GM21360 (cell line): ENCODE results near the gene RPP25.

Source experiments
- ATAC-seq: cut with Tn5 transposase; IDR thresholded peaks from one replicate; pipeline ENCODE4 v1.9.1; 2021; ENCODE audit warnings: mild to moderate bottlenecking, moderate library complexity; ENCODE audit not compliant: unreplicated experiment

The RPP25 gene, protein sequence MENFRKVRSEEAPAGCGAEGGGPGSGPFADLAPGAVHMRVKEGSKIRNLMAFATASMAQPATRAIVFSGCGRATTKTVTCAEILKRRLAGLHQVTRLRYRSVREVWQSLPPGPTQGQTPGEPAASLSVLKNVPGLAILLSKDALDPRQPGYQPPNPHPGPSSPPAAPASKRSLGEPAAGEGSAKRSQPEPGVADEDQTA

DNA sequence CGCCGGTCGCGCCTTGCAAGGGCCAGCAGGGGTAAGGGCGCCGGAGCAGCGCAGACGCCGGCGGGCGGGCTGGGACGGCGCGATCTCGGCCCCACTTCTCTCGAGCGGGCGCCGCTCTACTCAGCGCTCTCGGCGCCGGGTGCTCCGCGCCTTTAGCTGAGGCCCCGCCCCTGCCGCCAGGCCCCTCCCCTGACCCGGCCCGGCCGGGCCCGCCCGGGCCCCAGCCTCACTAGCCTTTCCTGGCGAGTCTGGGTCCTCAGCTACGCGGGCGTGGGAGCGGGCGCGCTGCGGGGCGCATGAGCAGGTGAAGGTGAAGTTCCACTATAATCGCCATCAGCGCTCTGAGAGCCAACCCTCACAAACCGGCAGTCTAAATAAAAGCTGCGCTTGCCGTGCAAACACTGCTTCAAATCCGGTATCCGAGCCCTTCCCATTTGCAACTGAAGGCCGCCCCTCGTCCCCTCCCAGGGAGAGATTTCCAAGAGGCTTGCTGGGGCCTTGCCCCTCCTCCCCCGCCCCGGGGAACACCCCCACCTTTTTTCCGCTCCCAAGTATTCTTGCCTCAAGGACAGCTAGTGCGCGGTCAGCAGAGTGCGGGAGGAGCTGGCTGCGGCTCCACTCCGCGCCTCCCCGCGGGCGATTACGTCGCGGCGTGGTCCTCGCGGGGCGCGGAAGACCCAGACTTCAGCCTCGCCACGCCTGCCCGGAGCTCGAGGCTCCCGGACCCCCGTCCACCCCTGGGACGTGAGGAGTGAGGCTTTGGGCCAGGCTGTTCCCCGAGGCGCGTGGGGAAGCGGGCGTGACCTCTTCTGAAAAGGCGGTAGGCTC is at the start of gene RPP25:
TSS of gene RPP25 (minus strand) at position 125 of the 828 bp plus-strand sequence. CDS start 189 bp downstream, outside the sequence.
- ATAC-seq, result peak; percentile 70

DNA sequence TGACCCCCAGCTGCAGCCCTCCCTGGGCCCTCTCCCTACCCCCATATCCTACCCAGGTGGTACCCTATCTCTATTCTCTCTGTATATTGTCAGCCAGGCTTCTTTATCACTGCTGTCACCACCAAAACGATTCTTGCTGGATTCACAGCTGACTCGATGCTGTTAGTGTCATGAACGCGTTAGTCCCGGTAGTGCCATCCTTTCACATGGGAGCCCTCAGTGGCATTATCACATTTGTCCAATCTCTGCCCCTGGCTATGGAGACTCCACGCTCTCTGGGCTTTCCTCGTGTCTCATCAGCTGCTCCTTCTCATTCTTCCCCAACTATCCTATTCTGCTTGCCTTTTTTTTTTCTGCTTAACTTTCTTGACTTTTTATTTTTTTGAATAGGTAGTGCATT is 45.8 kb upstream of the RPP25 start:
- no peak for ATAC-seq

DNA sequence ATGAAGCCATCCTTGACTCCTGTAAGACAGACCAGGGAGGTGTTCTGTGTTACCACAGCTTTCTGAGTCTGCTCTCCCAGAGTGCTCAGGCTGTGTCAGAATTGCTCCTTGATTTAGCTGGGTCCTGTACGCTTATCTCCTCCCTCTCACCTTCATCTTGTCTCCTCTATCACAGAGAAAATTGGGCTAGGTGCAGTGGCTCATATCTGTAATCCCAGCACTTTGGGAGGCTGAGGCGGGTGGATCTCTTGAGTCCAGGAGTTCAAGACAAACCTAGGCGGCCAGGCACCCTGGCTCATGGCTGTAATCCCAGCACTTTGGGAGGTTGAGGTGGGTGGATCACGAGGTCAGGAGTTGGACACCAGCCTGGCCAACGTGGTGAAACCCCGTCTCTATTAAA is 44.7 kb upstream of the RPP25 start:
- ATAC-seq, result no peak

DNA sequence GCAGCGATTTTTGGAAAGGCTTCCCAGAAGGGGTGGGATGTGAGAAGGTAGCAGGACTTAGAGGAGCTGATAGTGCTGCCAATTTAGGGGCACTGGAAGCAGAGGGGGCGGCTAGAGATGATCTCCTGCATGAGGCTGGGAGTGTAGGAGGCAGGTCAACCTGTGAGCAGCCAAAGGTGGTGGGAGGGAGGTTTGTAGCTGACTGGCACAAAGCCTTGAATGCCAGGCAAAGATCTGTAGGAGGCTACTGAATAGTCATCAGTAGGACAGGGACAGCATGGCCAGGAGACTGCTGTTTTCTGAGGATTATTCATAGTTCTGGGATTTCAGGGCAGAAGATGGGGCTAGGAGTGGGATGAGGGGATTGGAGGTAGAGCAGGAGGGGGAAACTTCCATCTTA is 41.0 kb upstream of the RPP25 start:
- no peak for ATAC-seq

DNA sequence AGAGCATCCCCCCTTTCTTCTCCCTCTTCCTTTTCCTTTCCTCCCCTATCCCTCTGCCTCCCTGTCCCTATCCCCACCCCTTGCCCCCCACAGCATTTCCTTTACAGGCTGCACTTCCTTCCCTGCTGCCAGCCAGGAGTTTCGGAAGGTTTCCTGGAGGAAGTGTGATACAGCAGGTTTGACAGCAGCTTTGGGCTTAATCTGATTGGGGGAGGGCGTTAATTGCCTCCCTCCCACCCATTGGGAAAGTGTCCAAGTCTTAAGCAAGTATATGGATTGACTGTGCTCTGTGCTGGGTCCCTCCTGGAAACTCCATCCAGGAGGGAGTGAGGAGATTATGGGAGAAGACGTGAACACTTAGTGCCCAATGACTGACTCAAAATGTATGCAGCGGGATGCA is 40.6 kb upstream of the RPP25 start:
- ATAC-seq, result no peak

- no peak for ATAC-seq
Measured at GRCh38 chr15:74995779-74996765, 39.5 kb upstream of the RPP25 start.

GRCh38 chr15:74995182-74995778 is 38.7 kb upstream of the RPP25 start, which contains the start of gene SCAMP5:
SCAMP5 (plus strand) TSS chr15:74995563; CDS start chr15:75011840, 16,277 bp downstream.
- ATAC-seq, result peak; percentile 71

DNA sequence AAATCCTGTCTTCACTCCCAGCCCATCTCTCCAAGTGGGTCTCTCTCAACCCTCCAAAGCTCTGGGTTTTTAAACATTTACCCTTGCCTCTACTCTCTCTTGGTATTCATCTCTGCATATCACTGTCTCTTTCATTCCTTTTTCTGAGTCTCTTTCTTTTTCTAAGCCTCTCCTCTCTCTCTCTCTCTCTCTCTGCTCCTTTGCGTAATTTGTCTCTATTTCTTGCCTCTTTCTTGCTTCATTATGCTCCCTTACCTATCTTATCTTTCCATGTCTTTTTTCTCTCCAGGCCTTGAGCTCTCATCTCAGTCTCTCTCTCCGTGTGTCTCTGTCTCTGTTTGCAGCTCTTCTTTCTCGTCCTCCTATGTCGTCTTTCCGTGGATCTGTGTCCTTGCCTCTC is 38.1 kb upstream of the RPP25 start:
- no peak for ATAC-seq

GRCh38 chr15:74994236-74994635 is 37.7 kb upstream of the RPP25 start:
- ATAC-seq, result no peak

GRCh38 chr15:74992619-74993018 is 36.0 kb upstream of the RPP25 start:
- no peak for ATAC-seq

DNA sequence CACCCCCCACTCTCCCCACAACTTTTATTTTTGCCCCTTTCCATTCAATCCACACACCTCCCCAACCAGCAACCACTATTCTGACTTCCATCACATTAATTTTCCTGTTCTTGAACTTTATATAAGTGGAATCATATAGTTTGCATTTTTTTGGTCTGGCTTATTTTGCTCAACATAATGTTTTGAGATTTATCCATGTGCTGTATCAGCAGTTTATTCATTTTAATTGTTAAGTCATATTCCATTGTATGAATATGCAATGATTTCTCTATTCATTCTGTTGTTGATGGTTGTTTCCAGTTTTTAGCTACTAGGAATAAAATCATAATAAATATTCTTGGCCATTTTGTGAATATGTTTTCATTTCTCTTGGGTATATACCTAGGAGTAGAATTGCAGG is 33.0 kb upstream of the RPP25 start:
- ATAC-seq, result no peak

GRCh38 chr15:74988007-74988800 is 31.6 kb upstream of the RPP25 start:
- no peak for ATAC-seq

GRCh38 chr15:74983725-74984231 is 27.2 kb upstream of the RPP25 start:
- ATAC-seq, result no peak

GRCh38 chr15:74982183-74982582 is 25.6 kb upstream of the RPP25 start:
- ATAC-seq, result no peak

- no peak for ATAC-seq
Measured at GRCh38 chr15:74978503-74978902, 21.9 kb upstream of the RPP25 start.

DNA sequence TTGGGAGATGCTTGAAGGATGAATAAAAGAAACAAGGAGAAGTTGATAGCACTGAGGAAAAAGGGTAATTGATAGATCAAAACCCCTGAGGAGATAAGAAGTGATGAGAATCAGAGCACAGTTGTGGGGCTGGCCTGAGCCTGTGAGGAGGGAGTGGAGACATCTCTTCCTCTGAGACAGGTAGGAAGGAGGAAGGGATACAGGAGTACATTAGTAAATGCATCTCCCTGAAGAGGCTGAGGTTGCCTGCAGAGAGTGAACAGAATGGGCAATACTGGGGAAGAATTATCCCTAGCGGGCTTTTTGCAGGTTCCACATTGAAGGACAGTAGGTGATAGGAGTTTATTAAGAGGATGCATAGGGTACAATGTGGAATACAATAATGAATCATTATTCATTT is 21.5 kb upstream of the RPP25 start:
- no peak for ATAC-seq

DNA sequence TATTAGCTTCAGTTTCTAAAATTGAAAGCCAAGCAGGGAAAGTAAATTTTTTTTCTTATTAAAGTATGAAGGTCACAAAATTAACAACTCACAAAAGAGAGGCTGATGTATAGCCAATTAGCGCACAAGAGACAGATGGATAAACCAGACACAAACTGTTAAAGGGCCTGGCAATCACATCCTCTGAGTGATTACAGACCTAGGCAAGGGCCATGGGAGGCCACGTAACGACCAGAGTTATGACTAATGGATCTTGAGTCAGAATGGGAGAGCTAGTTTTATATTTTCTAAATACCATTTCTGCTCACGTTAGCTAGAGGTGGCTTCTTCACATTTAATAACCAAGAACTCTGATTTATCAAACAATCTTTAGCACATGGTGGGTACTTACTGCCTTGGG is 21.0 kb upstream of the RPP25 start:
- no peak for ATAC-seq

DNA sequence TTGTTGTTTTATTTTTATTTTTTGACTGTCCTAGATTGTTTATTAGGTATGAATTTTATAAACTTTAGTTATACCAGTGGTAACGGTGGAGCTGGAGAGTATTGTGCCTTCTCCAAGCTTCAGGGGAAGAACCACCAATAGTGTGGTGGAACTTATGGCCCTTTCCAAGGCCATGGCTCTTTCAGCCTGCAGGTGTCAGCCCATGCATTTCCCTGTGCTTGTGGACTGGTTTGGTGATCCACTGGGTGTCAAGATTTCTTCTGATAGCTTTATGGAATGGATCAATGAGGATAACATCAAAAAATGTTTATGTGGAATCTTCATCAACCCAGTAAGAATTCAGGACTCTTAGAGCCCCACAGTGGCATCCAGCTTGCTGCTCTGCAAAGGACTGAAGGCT is 19.6 kb upstream of the RPP25 start:
- ATAC-seq, result no peak

DNA sequence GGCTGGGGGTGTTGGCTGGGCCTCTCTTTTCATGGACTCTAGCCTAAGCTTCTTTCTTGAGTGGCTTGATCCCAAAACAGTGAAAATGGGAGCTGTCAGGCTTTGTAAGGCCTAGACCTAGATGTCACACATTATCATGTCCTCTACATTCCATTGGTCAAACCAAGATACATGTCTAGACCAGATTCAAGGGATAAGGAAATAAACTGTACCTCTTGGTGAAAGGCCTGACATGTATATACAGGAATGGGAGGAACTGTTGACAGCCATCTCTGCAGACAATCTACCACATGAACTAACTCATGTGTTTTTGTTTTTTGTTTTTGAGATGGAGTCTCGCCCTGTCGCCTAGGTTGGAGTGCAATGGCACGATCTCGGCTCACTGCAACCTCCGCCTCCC is 11.1 kb upstream of the RPP25 start:
- no peak for ATAC-seq

- ATAC-seq, result no peak
Measured at GRCh38 chr15:74964794-74965193, 8.2 kb upstream of the RPP25 start.
